NCI-H460 (cell line): ENCODE results near the gene MCRS1. TPM values are rescaled to one million over a fixed set of nuclear protein-coding genes. Genes with fewer than 3 reads are reported as not detected.
"Not testable (repeated sequence)": the region's sequence is repeated elsewhere in the genome, so short reads cannot be mapped to it uniquely, and the experiment has no call there.

Source experiments
- DNase-seq: peaks from one replicate; pipeline ENCODE4 v3.0.0-alpha.2; 2016; ENCODE audit warnings: low read depth; ENCODE audit errors: extremely low read depth
- polyA plus RNA-seq: library from polyadenylated mRNA; depleted of rRNA; stranded (reverse); fragments of >200 nt; gene quantifications from 2 replicates; pipeline ENCODE4 v1.2.3, GENCODE V29; 2014; cell fraction: nucleus; rRNA removed
- total RNA-seq: library from RNA; depleted of rRNA; stranded (reverse); fragments of >200 nt; shearing (Covaris generic); gene quantifications from 2 replicates; pipeline ENCODE4 v1.2.3, GENCODE V29; 2014; rRNA removed

Gene MCRS1, protein sequence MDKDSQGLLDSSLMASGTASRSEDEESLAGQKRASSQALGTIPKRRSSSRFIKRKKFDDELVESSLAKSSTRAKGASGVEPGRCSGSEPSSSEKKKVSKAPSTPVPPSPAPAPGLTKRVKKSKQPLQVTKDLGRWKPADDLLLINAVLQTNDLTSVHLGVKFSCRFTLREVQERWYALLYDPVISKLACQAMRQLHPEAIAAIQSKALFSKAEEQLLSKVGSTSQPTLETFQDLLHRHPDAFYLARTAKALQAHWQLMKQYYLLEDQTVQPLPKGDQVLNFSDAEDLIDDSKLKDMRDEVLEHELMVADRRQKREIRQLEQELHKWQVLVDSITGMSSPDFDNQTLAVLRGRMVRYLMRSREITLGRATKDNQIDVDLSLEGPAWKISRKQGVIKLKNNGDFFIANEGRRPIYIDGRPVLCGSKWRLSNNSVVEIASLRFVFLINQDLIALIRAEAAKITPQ
- 56.3 and 57.6 TPM in 2 replicates for total RNA-seq
- 107 and 119 TPM in 2 replicates for polyA plus RNA-seq

- peak; percentile 90 for DNase-seq
These were observed at the start of gene MCRS1 for GRCh38 chr12:49567611-49568441. Gene MCRS1 (minus strand): TSS chr12:49568142. CDS start chr12:49566731, 1,411 bp downstream.

DNA sequence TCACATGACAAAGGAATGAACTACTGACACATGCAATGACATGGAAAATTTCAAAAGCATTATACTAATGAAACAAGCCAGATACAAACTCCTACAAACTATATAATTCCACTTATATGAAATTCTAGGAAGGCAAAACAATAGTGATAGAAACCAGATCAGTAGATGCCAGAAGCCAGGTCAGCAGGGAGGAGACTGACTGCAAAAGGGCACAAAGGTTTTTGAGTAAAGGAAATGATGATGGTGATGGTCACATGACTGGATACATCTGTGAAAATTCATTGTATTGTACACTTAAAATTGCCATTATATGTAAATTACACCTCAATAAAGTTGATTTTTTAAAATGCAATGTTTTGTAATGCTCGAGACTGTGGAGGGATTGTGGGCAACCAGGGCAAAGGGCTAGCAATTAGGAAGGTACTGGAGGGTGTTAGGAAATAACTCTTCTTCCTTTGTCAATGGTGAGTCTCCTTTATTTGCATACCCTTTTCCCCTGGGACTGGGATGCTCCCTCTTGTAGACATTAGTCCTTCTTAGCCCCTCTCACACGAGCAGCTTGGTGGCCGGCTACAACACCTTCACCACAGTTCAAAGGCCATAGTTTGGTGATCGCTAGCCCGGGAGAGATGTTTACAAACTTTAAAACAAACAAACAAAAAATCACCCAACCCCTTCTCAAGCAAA is 48.7 kb upstream of the MCRS1 start:
- DNase-seq = no peak

- no peak for DNase-seq
These were observed 47.8 kb upstream of the MCRS1 start for GRCh38 chr12:49615725-49616124.

DNA sequence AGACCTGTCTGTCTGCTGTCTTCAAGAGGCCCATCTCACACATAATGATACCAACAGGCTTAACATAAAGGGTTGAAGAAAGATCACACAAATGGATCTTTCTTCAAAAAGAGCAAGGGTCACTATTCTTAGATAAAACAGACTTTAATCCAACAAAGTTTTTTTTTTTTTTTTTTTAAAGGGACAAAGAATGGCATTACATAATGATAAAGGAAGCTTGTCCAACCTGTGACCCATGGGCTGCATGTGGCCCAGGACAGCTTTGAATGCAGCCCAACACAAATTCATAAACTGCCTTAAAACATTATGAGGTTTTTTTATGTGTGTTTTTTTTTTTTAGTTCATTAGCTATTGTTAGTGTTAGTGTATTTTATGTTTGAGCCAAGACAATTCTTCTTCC is 44.3 kb upstream of the MCRS1 start:
- no peak for DNase-seq

DNA sequence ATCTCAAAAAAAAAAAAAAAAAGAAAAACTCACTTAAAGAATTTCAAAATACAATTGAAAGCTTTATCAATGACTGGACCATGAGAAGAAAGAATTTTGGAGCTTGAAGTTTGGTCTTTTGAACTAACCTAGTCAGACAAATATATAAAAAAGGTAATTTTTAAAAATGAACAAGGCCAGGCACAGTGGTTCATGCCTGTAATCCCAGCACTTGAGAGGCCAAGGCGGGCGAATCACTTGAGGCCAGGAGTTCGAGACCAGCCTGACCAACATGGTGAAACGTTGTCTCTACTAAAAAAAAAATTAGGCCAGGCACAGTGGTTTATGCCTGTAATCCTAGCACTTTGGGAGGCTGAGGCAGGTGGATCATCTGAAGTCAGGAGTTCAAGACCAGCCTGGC is 42.8 kb upstream of the MCRS1 start:
- not testable (repeated sequence) for DNase-seq

DNA sequence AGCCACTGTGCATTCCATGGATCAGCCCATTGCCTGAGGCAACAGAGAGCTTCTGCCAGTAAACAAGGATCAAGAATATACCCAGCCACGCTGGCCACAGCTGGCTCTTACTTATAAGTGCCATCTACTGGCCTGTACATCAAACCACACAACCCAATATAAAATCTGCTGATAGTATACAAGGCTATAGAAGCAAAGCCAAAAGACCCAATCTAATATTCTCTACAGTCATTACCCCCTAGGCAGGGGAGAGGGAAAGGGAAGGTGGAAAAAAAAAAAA is 41.9 kb upstream of the MCRS1 start:
- DNase-seq = peak; percentile 24

- no peak for DNase-seq
These were observed 41.3 kb upstream of the MCRS1 start for GRCh38 chr12:49609059-49609874.

- DNase-seq = not testable (repeated sequence)
These were observed 37.6 kb upstream of the MCRS1 start, which contains the start of gene FAM186B for GRCh38 chr12:49605539-49605938. Gene FAM186B (minus strand): TSS chr12:49605639. CDS start chr12:49605477, 162 bp downstream.

- DNase-seq = no peak
These were observed 36.9 kb upstream of the MCRS1 start for GRCh38 chr12:49604856-49605255.

GRCh38 chr12:49603721-49604120 is 35.8 kb upstream of the MCRS1 start:
- no peak for DNase-seq

GRCh38 chr12:49599961-49600360 is 32.0 kb upstream of the MCRS1 start:
- DNase-seq = no peak

DNA sequence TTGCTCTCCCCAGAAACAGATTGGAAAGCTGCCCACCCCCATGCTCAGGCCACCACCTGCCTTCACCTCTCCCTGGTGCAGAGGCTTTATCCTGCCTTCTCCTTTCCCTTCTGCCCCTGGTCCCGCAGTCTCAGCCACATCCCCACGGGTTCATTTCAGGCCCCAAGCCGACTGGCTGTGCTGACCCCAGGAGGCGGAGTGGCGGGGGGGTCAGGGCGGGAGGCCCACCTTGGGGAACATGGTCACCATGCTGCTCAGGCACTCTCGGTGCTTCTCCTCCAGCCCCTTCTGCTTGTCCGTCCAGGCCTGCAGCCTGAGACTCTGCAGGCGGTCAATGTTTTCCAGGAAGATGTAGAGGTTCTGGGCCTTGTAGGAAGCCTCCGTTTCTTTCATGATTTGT is 30.6 kb upstream of the MCRS1 start:
- DNase-seq = no peak

- DNase-seq = no peak
These were observed 21.0 kb upstream of the MCRS1 start for GRCh38 chr12:49588721-49589516.

- no peak for DNase-seq
These were observed 20.3 kb upstream of the MCRS1 start for GRCh38 chr12:49588281-49588680.

DNA sequence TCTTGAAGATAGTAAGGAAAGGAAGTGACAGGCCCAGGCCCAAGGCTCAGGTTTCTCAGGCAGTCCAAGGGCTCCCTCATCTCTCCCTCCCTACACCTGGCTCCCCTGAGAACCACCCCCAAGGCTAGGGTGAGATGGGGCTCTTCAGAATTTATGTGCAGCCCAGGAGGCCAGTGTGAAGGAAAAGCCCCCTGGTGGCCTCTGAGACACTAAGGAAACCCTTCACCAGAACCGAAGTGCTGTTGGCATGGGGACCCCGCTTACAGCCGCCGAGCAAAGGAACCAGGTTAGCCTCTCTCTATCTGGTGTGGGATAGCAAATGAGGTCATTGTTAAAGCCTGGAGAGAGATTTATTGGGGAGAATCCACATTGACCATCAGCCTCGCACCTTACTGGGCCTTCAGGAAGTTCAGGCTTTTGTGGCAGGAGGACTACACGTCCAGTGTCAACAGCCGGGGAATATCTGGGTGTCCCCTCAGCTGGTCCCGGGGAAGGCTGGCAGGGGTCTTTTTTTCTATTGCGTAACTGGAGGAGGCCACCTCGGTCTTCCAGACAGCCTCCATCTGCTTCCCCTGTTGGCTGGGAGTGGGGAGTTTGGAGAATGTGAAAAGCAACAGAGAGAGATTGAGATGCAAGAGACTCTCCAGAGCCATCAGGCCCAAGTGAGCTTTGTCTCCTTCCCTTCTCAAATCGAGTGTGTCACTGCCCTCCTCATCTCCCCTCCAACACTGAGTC is 19.4 kb upstream of the MCRS1 start:
- no peak for DNase-seq

- DNase-seq = no peak
These were observed 17.8 kb upstream of the MCRS1 start for GRCh38 chr12:49585477-49586459.

GRCh38 chr12:49584591-49584990 is 16.6 kb upstream of the MCRS1 start:
- DNase-seq = no peak
